Bronchial epithelial cell (primary cell): ENCODE results near the gene PLSCR5. TPM values are rescaled to one million over a fixed set of nuclear protein-coding genes. Genes with fewer than 3 reads are reported as not detected.

Source experiments
- DNase-seq: peaks from one replicate; pipeline ENCODE4 v3.0.0-alpha.2; 2010; ENCODE audit warnings: low read depth
- FAIRE-seq: peaks from 2 replicates; lab custom pipeline; 2011; peaks lifted over from hg19 to GRCh38; lab: Jason Lieb, UNC
- H3K27me3 ChIP-seq: 2 replicates; pipeline ENCODE4 v1.5.1; 2011; ENCODE audit warnings: low read length; ENCODE audit not compliant: control insufficient read depth, insufficient read depth
- H3K36me3 ChIP-seq: 2 replicates; pipeline ENCODE4 v1.5.1; 2011; ENCODE audit warnings: low read length; ENCODE audit not compliant: control insufficient read depth, insufficient read depth
- H3K4me3 ChIP-seq: 2 replicates; pipeline ENCODE4 v1.5.1; 2011; ENCODE audit warnings: mild to moderate bottlenecking, low read depth, low read length, control low read depth
- CTCF ChIP-seq: IDR thresholded peaks from 2 replicates; pipeline ENCODE4 v1.5.1; 2011; ENCODE audit warnings: mild to moderate bottlenecking, moderate library complexity, low read length, control low read depth, inconsistent platforms; ENCODE audit not compliant: insufficient read depth, severe bottlenecking
- total RNA-seq: library from RNA; depleted of rRNA; stranded (reverse); fragments of >200 nt; gene quantifications from 2 replicates; pipeline ENCODE4 v1.2.1, GENCODE V29; 2014

Gene PLSCR5
- total RNA-seq, 1 donor from 2014 or later = not detected

- DNase-seq (peak; percentile 86), FAIRE-seq (no peak)
- no peak for TF ChIP-seq CTCF
- no peaks in the 10 kb centered on the region for H3K36me3 ChIP-seq
- no peaks in the 10 kb centered on the region for H3K27me3 ChIP-seq
- H3K4me3 ChIP-seq = peak within 1 kb of the TSS; percentile 73
Measured at GRCh38 chr3:146544002-146544928, 60.9 kb downstream of the PLSCR5 start, which contains the start of gene PLSCR1. Gene PLSCR1 (minus strand): TSS chr3:146544607. CDS start chr3:146536552, 8,055 bp downstream.

GRCh38 chr3:146543461-146544001 lies 61.6 kb downstream of the PLSCR5 start:
- Histone ChIP-seq H3K4me3 (peak overlapping the region; percentile 73), H3K27me3 (no peaks in the 10 kb centered on the region), H3K36me3 (no peaks in the 10 kb centered on the region)
- TF ChIP-seq CTCF = no peak
- no peak for FAIRE-seq
- peak; percentile 30 for DNase-seq

- TF ChIP-seq CTCF = no peak
- FAIRE-seq (no peak), DNase-seq (no peak)
- Histone ChIP-seq H3K36me3 (no peaks in the 10 kb centered on the region), H3K4me3 (no peak overlapping the region), H3K27me3 (no peaks in the 10 kb centered on the region)
Measured at GRCh38 chr3:146542978-146543377, 62.2 kb downstream of the PLSCR5 start.

GRCh38 chr3:146542179-146542578 lies 63.0 kb downstream of the PLSCR5 start:
- no peak for TF ChIP-seq CTCF
- no peaks in the 10 kb centered on the region for H3K27me3 ChIP-seq

GRCh38 chr3:146540978-146541377 lies 64.2 kb downstream of the PLSCR5 start:
- H3K27me3 ChIP-seq = no peaks in the 10 kb centered on the region
- H3K4me3 ChIP-seq = no peak overlapping the region
- no peak for TF ChIP-seq CTCF
- DNase-seq (no peak), FAIRE-seq (no peak)
- no peaks in the 10 kb centered on the region for H3K36me3 ChIP-seq

More at GRCh38 chr3:146542179-146542578, 63.0 kb downstream of the PLSCR5 start:
- peak; percentile 40 for DNase-seq
- Histone ChIP-seq H3K36me3 (no peaks in the 10 kb centered on the region), H3K4me3 (no peak overlapping the region)
- FAIRE-seq = no peak
